H1 (cell line): ENCODE results near the gene CUL2. TPM values are rescaled to one million over a fixed set of nuclear protein-coding genes. Genes with fewer than 3 reads are reported as not detected.

Source experiments
- CTCF ChIA-PET: fragments of 300-600 bp; sonication (Branson Sonifier 250); formaldehyde crosslinking; loops from one replicate; lab custom pipeline; 2021; ENCODE audit not compliant: partially characterized antibody; lab: Charles Lee
- POLR2A ChIA-PET: fragments of 300-600 bp; sonication (Branson Sonifier 250); formaldehyde crosslinking; loops from one replicate; lab custom pipeline; 2021; ENCODE audit warnings: inconsistent platforms; ENCODE audit not compliant: partially characterized antibody; lab: Charles Lee
- DNase-seq, 2 experiments: peaks; one replicate each; pipeline versions ENCODE4 v3.0.0 to v3.0.0-alpha.2; 2010 to 2022; ENCODE audit warnings: low spot score in 2 of 2, low read depth in 1 of 2, mixed read lengths in 1 of 2
- FAIRE-seq: peaks from 2 replicates; lab custom pipeline; 2011; peaks lifted over from hg19 to GRCh38; lab: Jason Lieb, UNC
- H2AFZ ChIP-seq: 2 replicates; pipeline ENCODE4 v1.8.1; 2012; ENCODE audit warnings: low read length, inconsistent platforms
- H2AK5ac ChIP-seq: 2 replicates; pipeline ENCODE4 v1.6.1; 2013; ENCODE audit warnings: low read depth, low read length
- H2BK120ac ChIP-seq: replicated peaks from 2 replicates; pipeline ENCODE3; 2013; ENCODE audit warnings: low read depth, low read length, inconsistent platforms
- H2BK12ac ChIP-seq: 2 replicates; pipeline ENCODE4 v1.6.1; 2013; ENCODE audit warnings: low read depth, low read length
- H2BK15ac ChIP-seq: 2 replicates; pipeline ENCODE4 v1.6.1; 2013; ENCODE audit warnings: low read length
- H2BK20ac ChIP-seq: 2 replicates; pipeline ENCODE4 v1.6.1; 2013; ENCODE audit warnings: low read length
- H2BK5ac ChIP-seq: 2 replicates; pipeline ENCODE4 v1.6.1; 2013; ENCODE audit warnings: low read depth, low read length
- H3K14ac ChIP-seq: 2 replicates; pipeline ENCODE4 v1.6.1; 2013; ENCODE audit warnings: inconsistent platforms; ENCODE audit not compliant: insufficient read length
- H3K18ac ChIP-seq: 2 replicates; pipeline ENCODE4 v1.6.1; 2013; ENCODE audit warnings: low read length; ENCODE audit errors: extremely low read depth
- H3K23ac ChIP-seq: 2 replicates; pipeline ENCODE4 v1.6.1; 2013; ENCODE audit warnings: inconsistent platforms; ENCODE audit not compliant: insufficient read length
- H3K23me2 ChIP-seq: 2 replicates; pipeline ENCODE4 v1.6.1; 2013; ENCODE audit warnings: low read depth, low read length
- H3K27ac ChIP-seq: 2 replicates; pipeline ENCODE4 v1.6.1; 2011; ENCODE audit warnings: low read depth, low read length, inconsistent platforms
- H3K27me3 ChIP-seq, 4 experiments: replicated peaks in 1 of 4; 1 replicate in 1 of 4; 2 replicates in 3 of 4; pipeline versions ENCODE4 v1.6.1 to v1.8.1; 2011 to 2013; ENCODE audit warnings: low read length in 3 of 4, mild to moderate bottlenecking in 3 of 4, inconsistent platforms in 2 of 4, mixed read lengths in 2 of 4, moderate library complexity in 1 of 4; ENCODE audit not compliant: control insufficient read depth in 3 of 4, insufficient read depth in 3 of 4; ENCODE audit errors: extremely low read depth in 1 of 4
- H3K36me3 ChIP-seq, 4 experiments: 2 replicates each; pipeline versions ENCODE4 v1.6.1 to v1.8.1; 2011 to 2013; ENCODE audit warnings: mild to moderate bottlenecking in 4 of 4, low read length in 3 of 4, moderate library complexity in 2 of 4, control low read depth in 1 of 4, inconsistent platforms in 1 of 4; ENCODE audit not compliant: insufficient read depth in 4 of 4, control insufficient read depth in 2 of 4
- H3K4ac ChIP-seq: replicated peaks from 2 replicates; pipeline ENCODE3; 2013; ENCODE audit warnings: low read length, low read depth, mixed read lengths, inconsistent platforms; ENCODE audit not compliant: insufficient read length
- H3K4me1 ChIP-seq, 4 experiments: replicated peaks in 1 of 4; 1 replicate in 1 of 4; 2 replicates in 3 of 4; pipeline versions ENCODE4 v1.6.1 to v1.8.1; 2011 to 2013; ENCODE audit warnings: low read length in 3 of 4, inconsistent platforms in 2 of 4, mixed read lengths in 1 of 4; ENCODE audit not compliant: insufficient read depth in 4 of 4, control insufficient read depth in 3 of 4
- H3K4me2 ChIP-seq, 2 experiments: 2 replicates each; pipeline versions ENCODE4 v1.6.1 to v1.8.1; 2011 to 2013; ENCODE audit warnings: low read depth in 2 of 2, low read length in 2 of 2, control low read depth in 1 of 2, inconsistent platforms in 1 of 2, mild to moderate bottlenecking in 1 of 2; ENCODE audit not compliant: insufficient read depth in 1 of 2
- H3K4me3 ChIP-seq, 4 experiments: fragments of 200-600, 300-600 bp in 1 of 4; sonication (generic), shearing (Covaris generic), sonication (Bioruptor Twin) in 1 of 4; 2 replicates each; pipeline versions ENCODE4 v1.5.1 to v1.8.1; 2011 to 2016; ENCODE audit warnings: low read length in 4 of 4, low read depth in 3 of 4, control low read depth in 2 of 4, inconsistent platforms in 2 of 4, mild to moderate bottlenecking in 2 of 4, mixed read lengths in 1 of 4, moderate library complexity in 1 of 4; ENCODE audit not compliant: insufficient read depth in 2 of 4; ENCODE audit errors: extremely low read depth in 1 of 4
- H3K56ac ChIP-seq: replicated peaks from 2 replicates; pipeline ENCODE3; 2013; ENCODE audit warnings: low read depth, mild to moderate bottlenecking, mixed read lengths, low read length, inconsistent platforms; ENCODE audit not compliant: insufficient read length
- H3K79me1 ChIP-seq: 2 replicates; pipeline ENCODE4 v1.6.1; 2013; ENCODE audit warnings: low read depth, low read length, control low read depth
- H3K79me2 ChIP-seq, 2 experiments: 2 replicates each; pipeline versions ENCODE4 v1.6.1 to v1.8.1; 2012 to 2013; ENCODE audit warnings: low read length in 2 of 2, mild to moderate bottlenecking in 2 of 2, inconsistent platforms in 1 of 2; ENCODE audit not compliant: insufficient read depth in 2 of 2, control insufficient read depth in 1 of 2
- H3K9ac ChIP-seq, 4 experiments: replicated peaks in 1 of 4; 1 replicate in 1 of 4; 2 replicates in 3 of 4; pipeline versions ENCODE4 v1.6.1 to v1.8.1; 2011 to 2013; ENCODE audit warnings: low read depth in 3 of 4, low read length in 3 of 4, control low read depth in 2 of 4, mild to moderate bottlenecking in 2 of 4, moderate library complexity in 2 of 4, inconsistent platforms in 1 of 4; ENCODE audit errors: extremely low read depth in 1 of 4
- H3K9me3 ChIP-seq, 2 experiments: 2 replicates each; pipeline versions ENCODE4 v1.6.1 to v1.8.1; 2012 to 2013; ENCODE audit warnings: mild to moderate bottlenecking in 2 of 2, moderate library complexity in 2 of 2, control low read depth in 1 of 2, inconsistent platforms in 1 of 2, low read depth in 1 of 2, low read length in 1 of 2, mixed read lengths in 1 of 2; ENCODE audit not compliant: insufficient read depth in 2 of 2
- H4K20me1 ChIP-seq, 2 experiments: replicated peaks in 1 of 2; 2 replicates each; pipeline versions ENCODE3 to v1.8.1; 2011 to 2013; ENCODE audit warnings: inconsistent platforms in 2 of 2, low read length in 2 of 2, mild to moderate bottlenecking in 1 of 2; ENCODE audit not compliant: insufficient read depth in 2 of 2, control insufficient read depth in 1 of 2
- H4K5ac ChIP-seq: 2 replicates; pipeline ENCODE4 v1.6.1; 2013; ENCODE audit warnings: low read length, low read depth, mixed read lengths, inconsistent platforms; ENCODE audit not compliant: insufficient read length
- H4K8ac ChIP-seq: 2 replicates; pipeline ENCODE4 v1.8.0; 2013; ENCODE audit warnings: mild to moderate bottlenecking, moderate library complexity, low read length, inconsistent platforms; ENCODE audit not compliant: insufficient read depth; ENCODE audit errors: extremely low read depth
- H4K91ac ChIP-seq: replicated peaks from 2 replicates; pipeline ENCODE3; 2013; ENCODE audit warnings: low read length, mixed read lengths, inconsistent platforms; ENCODE audit not compliant: insufficient read length
- WGBS, 2 experiments: shearing (Covaris generic) in 1 of 2; methylation state at CpG; one replicate each; pipeline versions ENCODE4 v1.1.6 to v1.1.7; 2013 to 2015; ENCODE audit warnings: low lambda C conversion rate in 2 of 2, mixed read lengths in 2 of 2, inconsistent platforms in 1 of 2, low coverage in 1 of 2, missing lambda C conversion rate in 1 of 2; ENCODE audit not compliant: insufficient replicate concordance in 2 of 2, insufficient coverage in 1 of 2, insufficient read length in 1 of 2; ENCODE audit errors: extremely low coverage in 1 of 2, missing lambda C conversion rate in 1 of 2; 5-methylcytosine and 5-hydroxymethylcytosine counted together
- polyA plus RNA-seq, 7 experiments: library from polyadenylated mRNA; depleted of rRNA in 3 of 7; stranded (reverse) in 5 of 7; unstranded in 2 of 7; fragments of >200 nt in 5 of 7; fragments of 200-250 nt in 2 of 7; gene quantifications; 1 replicate in 5 of 7; 2 replicates in 1 of 7; 4 replicates in 1 of 7; pipeline versions ENCODE4 v1.2.1 to v1.2.3, GENCODE V29; 2011 to 2013; ENCODE audit warnings: missing spikeins in 2 of 7, mixed read lengths in 2 of 7
- total RNA-seq: library from RNA; stranded (reverse); fragmentation: NEBNext Ultra II Directional; extraction: Animal tissue kit (Norgen Biotek cat#: 25700); gene quantifications from 2 replicates; pipeline ENCODE4 v1.2.1, GENCODE V29; 2021

CUL2 gene
- total and polyA plus RNA-seq, 2 of the 8 experiments (the other 6 are each of a cell fraction or from before 2014, with no cell fraction given), result 10.2 to 43.1 TPM

GRCh38 chr10:34979938-34980337 is 110.2 kb downstream of the CUL2 start:
- Histone ChIP-seq H3K79me2 (no peaks in the 10 kb centered on the region), H2AFZ (no peak overlapping the region), H3K4me1 (no peaks in the 10 kb centered on the region), H3K79me1 (no peaks in the 10 kb centered on the region), H3K27me3 (no peaks in the 10 kb centered on the region), H4K91ac (no peak overlapping the region), H3K14ac (no peak overlapping the region), H3K27ac (no peak overlapping the region), H2BK20ac (no peak overlapping the region), H3K23me2 (no peaks in the 10 kb centered on the region), H3K9me3 (peaks cover under 1 to 13% of the 10 kb centered on the region in 2 experiments; a peak in 2 of 4 replicates), H3K4me3 (no peak overlapping the region), H3K9ac (no peak overlapping the region), H2BK5ac (no peak overlapping the region), H3K56ac (no peak overlapping the region), H3K4ac (no peak overlapping the region), H2BK12ac (no peak overlapping the region), H2BK120ac (no peak overlapping the region), H4K8ac (no peak overlapping the region), H4K20me1 (no peaks in the 10 kb centered on the region), H3K23ac (no peak overlapping the region), H3K4me2 (no peak overlapping the region), H3K18ac (no peak overlapping the region), H2BK15ac (no peak overlapping the region; the same call in 1 of the 2 replicates), H4K5ac (no peak overlapping the region), H2AK5ac (no peak overlapping the region), H3K36me3 (no peaks in the 10 kb centered on the region)
- CTCF ChIA-PET, result interaction anchor here (0.9 to 1.2 kb wide), 3 partner anchors 14 to 41 kb away, joined by 3 to 4 read pairs (median 3); no protein-coding TSS in a partner anchor
- POLR2A ChIA-PET, result interaction anchor here (1.3 kb wide), 1 partner anchor 14 kb away, joined by 4 read pairs; no protein-coding TSS in a partner anchor
- FAIRE-seq (no peak), DNase-seq (no peak)
- 50% methylated on average over 2 of the region's 2 CpGs; no CpG with 5 or more reads in 1 of the 2 experiments for WGBS, 2 experiments
